HepG2 (cell line): ENCODE measurements around the gene DHX8. TPM values are rescaled to one million over a fixed set of nuclear protein-coding genes. Genes with fewer than 3 reads are reported as not detected.
A peak's percentile ranks its signal among the peaks of the same experiment; 100 is the strongest.

Experiments
- CBX1 ChIP-seq: IDR thresholded peaks from one replicate; pipeline ENCODE4 v1.6.1; 2016; ENCODE audit warnings: antibody characterized with exemption, low read depth
- CEBPB ChIP-seq: IDR thresholded peaks from 2 replicates; pipeline ENCODE4 v1.6.1; 2011; ENCODE audit warnings: low read depth, low read length, improper control_type of control experiment, borderline replicate concordance
- ELF4 ChIP-seq: sonication (generic); formaldehyde crosslinking; IDR thresholded peaks from 2 replicates; pipeline ENCODE4 v1.5.0; 2020; ENCODE audit warnings: missing genetic modification reagents, mild to moderate bottlenecking, moderate library complexity, borderline replicate concordance
- FOSL2 ChIP-seq: sonication (generic); formaldehyde crosslinking; IDR thresholded peaks from 2 replicates; pipeline ENCODE4 v1.4.0; 2020; ENCODE audit warnings: missing genetic modification reagents
- FOXM1 ChIP-seq: sonication (generic); formaldehyde crosslinking; IDR thresholded peaks from 2 replicates; pipeline ENCODE4 v1.5.0; 2020; ENCODE audit warnings: missing genetic modification reagents
- HNF1A ChIP-seq, 2 experiments: sonication (generic) in 1 of 2; formaldehyde crosslinking in 1 of 2; IDR thresholded peaks; 2 replicates each; pipeline versions ENCODE4 v1.4.0 to v1.6.1; 2016 to 2020; ENCODE audit warnings: borderline replicate concordance in 1 of 2, low read depth in 1 of 2, mild to moderate bottlenecking in 1 of 2, missing genetic modification reagents in 1 of 2
- MTF2 ChIP-seq: sonication (generic); formaldehyde crosslinking; IDR thresholded peaks from 2 replicates; pipeline ENCODE4 v1.5.0; 2020; ENCODE audit warnings: missing genetic modification reagents, borderline replicate concordance
- MXD4 ChIP-seq: IDR thresholded peaks from 2 replicates; pipeline ENCODE4 v1.6.1; 2016; ENCODE audit warnings: mild to moderate bottlenecking, missing biosample characterization, missing genetic modification reagents
- MYC ChIP-seq: sonication (generic); formaldehyde crosslinking; IDR thresholded peaks from 2 replicates; pipeline ENCODE4 v1.9.0; 2021; ENCODE audit warnings: missing genetic modification reagents, borderline replicate concordance
- NR2F6 ChIP-seq, 2 experiments: IDR thresholded peaks; 2 replicates each; pipeline ENCODE4 v1.6.1; 2016; ENCODE audit warnings: antibody characterized with exemption in 1 of 2, mild to moderate bottlenecking in 1 of 2
- PHF20 ChIP-seq: sonication (generic); formaldehyde crosslinking; IDR thresholded peaks from 2 replicates; pipeline ENCODE4 v1.5.0; 2020; ENCODE audit warnings: mild to moderate bottlenecking, missing genetic modification reagents
- WIZ ChIP-seq: sonication (generic); formaldehyde crosslinking; IDR thresholded peaks from 2 replicates; pipeline ENCODE4 v1.5.1; 2020; ENCODE audit warnings: mild to moderate bottlenecking, missing genetic modification reagents
- ZBTB39 ChIP-seq: sonication (generic); formaldehyde crosslinking; IDR thresholded peaks from 2 replicates; pipeline ENCODE4 v1.5.0; 2020; ENCODE audit warnings: missing genetic modification reagents
- ZNF143 ChIP-seq: sonication (generic); formaldehyde crosslinking; IDR thresholded peaks from 2 replicates; pipeline ENCODE4 v1.4.0; 2020; ENCODE audit warnings: missing genetic modification reagents
- ZNF18 ChIP-seq: sonication (generic); formaldehyde crosslinking; IDR thresholded peaks from 2 replicates; pipeline ENCODE4 v1.8.0; 2022; ENCODE audit warnings: mild to moderate bottlenecking, missing genetic modification reagents; ENCODE audit not compliant: insufficient replicate concordance
- ZNF430 ChIP-seq: sonication (generic); formaldehyde crosslinking; IDR thresholded peaks from 2 replicates; pipeline ENCODE4 v1.9.0; 2021; ENCODE audit warnings: mild to moderate bottlenecking, missing genetic modification reagents
- ZNF619 ChIP-seq: sonication (generic); formaldehyde crosslinking; IDR thresholded peaks from 2 replicates; pipeline ENCODE4 v1.4.0; 2020; ENCODE audit warnings: mild to moderate bottlenecking, missing genetic modification reagents
- ZNF709 ChIP-seq: sonication (generic); formaldehyde crosslinking; IDR thresholded peaks from 2 replicates; pipeline ENCODE4 v1.5.0; 2020; ENCODE audit warnings: mild to moderate bottlenecking, missing genetic modification reagents
- polyA plus RNA-seq, 8 experiments: library from polyadenylated mRNA; depleted of rRNA in 3 of 8; stranded (reverse) in 7 of 8; unstranded in 1 of 8; fragments of >200 nt; fragmentation: Illumina TruSeq in 4 of 8; extraction: Trizol in 4 of 8; gene quantifications; 2 replicates each; pipeline versions ENCODE4 v1.2.1 to v1.2.3, GENCODE V29; 2011 to 2016; ENCODE audit warnings: low read depth in 4 of 8, missing spikeins in 1 of 8, mixed read lengths in 1 of 8; ENCODE audit not compliant: insufficient read depth in 1 of 8
- total RNA-seq, 5 experiments: library from RNA; depleted of rRNA; stranded (reverse); fragments of >200 nt; fragmentation: Illumina TruSeq; extraction: Trizol; gene quantifications; 2 replicates each; pipeline ENCODE4 v1.2.3, GENCODE V29; 2016; ENCODE audit warnings: low read depth in 1 of 5

The DHX8 gene
- total and polyA plus RNA-seq, 2 of the 13 experiments (the other 11 are each of a cell fraction or from before 2014, with no cell fraction given) = 24.8 to 48.9 TPM

- TF ChIP-seq ZNF18 (CRISPR knock-in tag) = no peak
- no peak for TF ChIP-seq PHF20 (CRISPR knock-in tag)
- TF ChIP-seq ZNF143 (CRISPR knock-in tag) = peak; percentile 58; the same call in 1 of the 2 replicates
- TF ChIP-seq HNF1A (IDR thresholded peaks at IDR 0.05; ENCODE audit: low read depth) = peak; percentile 67
- peak; percentile 96 for TF ChIP-seq HNF1A (CRISPR knock-in tag; IDR thresholded peaks at IDR 0.05; ENCODE audit: borderline replicate concordance)
- peak; percentile 88 for TF ChIP-seq FOSL2 (CRISPR knock-in tag)
- TF ChIP-seq ZNF709 (CRISPR knock-in tag) = peak; percentile 65; the same call in 1 of the 2 replicates
- TF ChIP-seq CEBPB = peak; percentile 85
- peak; percentile 93; the same call in 1 of the 2 replicates for TF ChIP-seq ZBTB39 (CRISPR knock-in tag)
- TF ChIP-seq ELF4 (CRISPR knock-in tag) = peak; percentile 85; the same call in 1 of the 2 replicates
- TF ChIP-seq MTF2 (CRISPR knock-in tag) = no peak
- TF ChIP-seq CBX1 = no peak
- peak; percentile 90 for TF ChIP-seq MXD4 (CRISPR knock-in tag)
- TF ChIP-seq MYC (CRISPR knock-in tag) = peak; percentile 99
- TF ChIP-seq ZNF430 = peak; percentile 64; the same call in 1 of the 2 replicates
- TF ChIP-seq ZNF619 (CRISPR knock-in tag) = no peak
- TF ChIP-seq FOXM1 (CRISPR knock-in tag) = no peak
- peak; percentile 97 for TF ChIP-seq NR2F6 (IDR thresholded peaks at IDR 0.05)
- peak; percentile 98 for TF ChIP-seq NR2F6 (CRISPR knock-in tag; IDR thresholded peaks at IDR 0.05)
- TF ChIP-seq WIZ (CRISPR knock-in tag) = no peak
These were observed 27.0 kb upstream of the DHX8 start (continued) for GRCh38 chr17:43456661-43457361.
